WTC11 (cell line): Measurements from ENCODE around the gene PSMD12. TPM values are rescaled to one million over a fixed set of nuclear protein-coding genes. Genes with fewer than 3 reads are reported as not detected.

Experiments
- ATAC-seq: fragments of 200-7000 bp; cut with Tn5 transposase; 2 replicates; pipeline ENCODE4 v1.10.0; 2021; ENCODE audit warnings: mild to moderate bottlenecking, moderate library complexity
- CTCF ChIA-PET: fragments of 300-600 bp; sonication (Branson Sonifier 250); formaldehyde crosslinking; loops from one replicate; lab custom pipeline; 2021; ENCODE audit warnings: antibody characterized with exemption; lab: Charles Lee
- POLR2A ChIA-PET: fragments of 350-600 bp; sonication (Branson Sonifier 250); formaldehyde crosslinking; loops from one replicate; lab custom pipeline; 2021; ENCODE audit warnings: antibody characterized with exemption; lab: Charles Lee
- DNase-seq: peaks from one replicate; pipeline ENCODE4 v3.0.0; 2021; ENCODE audit warnings: low spot score
- H3K27ac Mint-ChIP-seq: 2 replicates; pipeline ENCODE4 v1.8.0; 2021; ENCODE audit warnings: mixed read lengths
- H3K27me3 Mint-ChIP-seq: 2 replicates; pipeline ENCODE4 v1.8.0; 2021; ENCODE audit warnings: low read depth, mild to moderate bottlenecking, moderate library complexity, mixed read lengths
- H3K36me3 Mint-ChIP-seq: 2 replicates; pipeline ENCODE4 v1.8.0; 2021; ENCODE audit warnings: mixed read lengths
- H3K4me1 Mint-ChIP-seq: 2 replicates; pipeline ENCODE4 v1.8.0; 2022; ENCODE audit warnings: mixed read lengths
- H3K4me3 Mint-ChIP-seq: 2 replicates; pipeline ENCODE4 v1.8.0; 2021; ENCODE audit warnings: mild to moderate bottlenecking, moderate library complexity, mixed read lengths
- H3K9me3 Mint-ChIP-seq: 2 replicates; pipeline ENCODE4 v1.8.0; 2021; ENCODE audit warnings: mixed read lengths
- ATF2 ChIP-seq: sonication (generic); formaldehyde crosslinking; IDR thresholded peaks from 2 replicates; pipeline ENCODE4 v1.8.1; 2022; ENCODE audit warnings: low read depth, missing genetic modification reagents, borderline replicate concordance
- CBFB ChIP-seq: sonication (generic); formaldehyde crosslinking; IDR thresholded peaks from 2 replicates; pipeline ENCODE4 v1.8.1; 2022; ENCODE audit warnings: mild to moderate bottlenecking, low read depth, missing genetic modification reagents
- ELF4 ChIP-seq: sonication (generic); formaldehyde crosslinking; IDR thresholded peaks from 2 replicates; pipeline ENCODE4 v1.8.1; 2022; ENCODE audit warnings: low read depth, mild to moderate bottlenecking, moderate library complexity, missing genetic modification reagents
- GABPB1 ChIP-seq: sonication (generic); formaldehyde crosslinking; IDR thresholded peaks from 2 replicates; pipeline ENCODE4 v1.8.1; 2023; ENCODE audit warnings: mild to moderate bottlenecking, missing genetic modification reagents
- GTF2I ChIP-seq: fragments of 250-450 bp; sonication (Bioruptor Pico); conservative IDR thresholded peaks from 2 replicates; pipeline ENCODE4 v1.4.0; 2021; ENCODE audit warnings: mild to moderate bottlenecking
- HMGXB4 ChIP-seq: sonication (generic); formaldehyde crosslinking; IDR thresholded peaks from 2 replicates; pipeline ENCODE4 v1.8.1; 2023; ENCODE audit warnings: mild to moderate bottlenecking, moderate library complexity, missing genetic modification reagents
- KAT7 ChIP-seq: sonication (generic); formaldehyde crosslinking; IDR thresholded peaks from 2 replicates; pipeline ENCODE4 v1.8.1; 2023; ENCODE audit warnings: missing genetic modification reagents, mild to moderate bottlenecking, borderline replicate concordance
- MXD4 ChIP-seq: fragments of 250-450 bp; sonication (Bioruptor Pico); IDR thresholded peaks from 2 replicates; pipeline ENCODE4 v1.8.0; 2021; ENCODE audit warnings: mild to moderate bottlenecking, moderate library complexity, borderline replicate concordance
- MYBL2 ChIP-seq: sonication (generic); formaldehyde crosslinking; IDR thresholded peaks from 2 replicates; pipeline ENCODE4 v1.8.1; 2023; ENCODE audit warnings: mild to moderate bottlenecking, moderate library complexity, missing genetic modification reagents
- NFATC4 ChIP-seq: fragments of 250-450 bp; sonication (Bioruptor Pico); IDR thresholded peaks from 2 replicates; pipeline ENCODE4 v1.9.0; 2021; ENCODE audit warnings: mild to moderate bottlenecking
- PRDM15 ChIP-seq: sonication (generic); formaldehyde crosslinking; IDR thresholded peaks from 2 replicates; pipeline ENCODE4 v1.8.0; 2022; ENCODE audit warnings: missing genetic modification reagents
- PREB ChIP-seq: sonication (generic); formaldehyde crosslinking; IDR thresholded peaks from 2 replicates; pipeline ENCODE4 v1.8.1; 2022; ENCODE audit warnings: mild to moderate bottlenecking, missing genetic modification reagents, moderate library complexity, borderline replicate concordance
- PRRX2 ChIP-seq: fragments of 250-450 bp; sonication (Bioruptor Pico); IDR thresholded peaks from 2 replicates; pipeline ENCODE4 v1.8.0; 2021; ENCODE audit warnings: mild to moderate bottlenecking
- RORB ChIP-seq: fragments of 250-450 bp; sonication (Bioruptor Pico); IDR thresholded peaks from 2 replicates; pipeline ENCODE4 v1.9.0; 2021; ENCODE audit warnings: mild to moderate bottlenecking
- SMAD3 ChIP-seq: sonication (generic); formaldehyde crosslinking; IDR thresholded peaks from 2 replicates; pipeline ENCODE4 v1.8.0; 2022; ENCODE audit warnings: missing genetic modification reagents, mild to moderate bottlenecking, borderline replicate concordance
- SOX15 ChIP-seq: fragments of 250-450 bp; sonication (Bioruptor Pico); IDR thresholded peaks from 2 replicates; pipeline ENCODE4 v1.9.0; 2021; ENCODE audit warnings: mild to moderate bottlenecking
- TEAD4 ChIP-seq: sonication (generic); formaldehyde crosslinking; IDR thresholded peaks from 2 replicates; pipeline ENCODE4 v1.8.0; 2022; ENCODE audit warnings: mild to moderate bottlenecking, missing genetic modification reagents
- ZBTB43 ChIP-seq: sonication (generic); formaldehyde crosslinking; IDR thresholded peaks from 2 replicates; pipeline ENCODE4 v1.8.1; 2023; ENCODE audit warnings: mild to moderate bottlenecking, missing genetic modification reagents
- ZNF219 ChIP-seq: sonication (generic); formaldehyde crosslinking; IDR thresholded peaks from 2 replicates; pipeline ENCODE4 v1.8.0; 2023; ENCODE audit warnings: missing genetic modification reagents, mild to moderate bottlenecking, borderline replicate concordance
- ZNF317 ChIP-seq: sonication (generic); formaldehyde crosslinking; IDR thresholded peaks from 2 replicates; pipeline ENCODE4 v1.8.1; 2023; ENCODE audit warnings: low read depth, mild to moderate bottlenecking, moderate library complexity, missing genetic modification reagents, borderline replicate concordance
- total RNA-seq: library from RNA; stranded (reverse); gene quantifications from 3 replicates; pipeline ENCODE4 v1.2.3, GENCODE V29; 2021
- TF ChIP-seq, protein P1 (sequence below): sonication (generic); formaldehyde crosslinking; IDR thresholded peaks from 2 replicates; pipeline ENCODE4 v1.8.0; 2022; ENCODE audit warnings: mild to moderate bottlenecking, missing genetic modification reagents
- TF ChIP-seq, protein P2 (sequence below): sonication (generic); formaldehyde crosslinking; IDR thresholded peaks from 2 replicates; pipeline ENCODE4 v1.8.0; 2022; ENCODE audit warnings: mild to moderate bottlenecking, missing genetic modification reagents

PSMD12 gene
- total RNA-seq, 1 experiment from 2014 or later, result 66.9 TPM

DNA sequence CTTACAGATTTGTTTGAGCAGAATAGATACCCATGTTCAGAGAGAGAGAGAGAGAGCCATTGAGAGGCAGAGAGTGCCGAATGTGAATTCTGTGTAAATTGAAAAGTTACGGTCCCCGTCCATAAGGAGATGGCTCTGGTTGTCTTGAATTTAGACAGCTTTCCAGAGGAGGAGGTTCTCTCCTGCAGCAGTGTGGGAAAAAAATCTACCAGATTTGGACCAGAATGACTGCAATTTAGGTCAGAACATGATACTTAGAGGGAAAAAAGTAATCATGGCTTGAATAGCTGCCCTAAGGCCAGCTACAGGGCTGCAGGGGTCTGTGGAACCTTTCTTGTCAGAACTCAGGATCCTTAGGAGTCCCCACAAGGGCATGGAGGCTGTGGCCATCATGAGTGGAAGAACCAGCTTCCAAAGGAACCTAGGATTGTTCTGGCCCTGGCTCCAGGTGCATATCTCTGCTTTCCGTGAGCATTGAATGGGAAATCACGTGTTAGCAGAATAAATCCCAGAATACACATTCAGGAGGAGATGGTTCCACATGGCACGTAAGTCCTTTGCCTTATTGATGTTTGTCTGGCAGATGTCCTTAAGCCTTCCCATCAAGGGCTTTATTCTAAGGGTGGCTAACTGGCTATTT lies 23.7 kb upstream of the PSMD12 start:
- Mint-ChIP-seq H3K4me1 (peaks cover 29% of the 10 kb centered on the region), H3K27ac (no peak overlapping the region), H3K27me3 (no peaks in the 10 kb centered on the region), H3K9me3 (no peaks in the 10 kb centered on the region), H3K4me3 (no peak overlapping the region), H3K36me3 (peaks cover 12% of the 10 kb centered on the region)
- POLR2A ChIA-PET, result no interaction called here
- TF ChIP-seq, protein P1, sequence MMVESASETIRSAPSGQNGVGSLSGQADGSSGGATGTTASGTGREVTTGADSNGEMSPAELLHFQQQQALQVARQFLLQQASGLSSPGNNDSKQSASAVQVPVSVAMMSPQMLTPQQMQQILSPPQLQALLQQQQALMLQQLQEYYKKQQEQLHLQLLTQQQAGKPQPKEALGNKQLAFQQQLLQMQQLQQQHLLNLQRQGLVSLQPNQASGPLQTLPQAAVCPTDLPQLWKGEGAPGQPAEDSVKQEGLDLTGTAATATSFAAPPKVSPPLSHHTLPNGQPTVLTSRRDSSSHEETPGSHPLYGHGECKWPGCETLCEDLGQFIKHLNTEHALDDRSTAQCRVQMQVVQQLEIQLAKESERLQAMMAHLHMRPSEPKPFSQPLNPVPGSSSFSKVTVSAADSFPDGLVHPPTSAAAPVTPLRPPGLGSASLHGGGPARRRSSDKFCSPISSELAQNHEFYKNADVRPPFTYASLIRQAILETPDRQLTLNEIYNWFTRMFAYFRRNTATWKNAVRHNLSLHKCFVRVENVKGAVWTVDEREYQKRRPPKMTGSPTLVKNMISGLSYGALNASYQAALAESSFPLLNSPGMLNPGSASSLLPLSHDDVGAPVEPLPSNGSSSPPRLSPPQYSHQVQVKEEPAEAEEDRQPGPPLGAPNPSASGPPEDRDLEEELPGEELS (CRISPR knock-in tag), result no peak
- no peak for TF ChIP-seq NFATC4 (CRISPR knock-in tag)
- TF ChIP-seq, protein P2, sequence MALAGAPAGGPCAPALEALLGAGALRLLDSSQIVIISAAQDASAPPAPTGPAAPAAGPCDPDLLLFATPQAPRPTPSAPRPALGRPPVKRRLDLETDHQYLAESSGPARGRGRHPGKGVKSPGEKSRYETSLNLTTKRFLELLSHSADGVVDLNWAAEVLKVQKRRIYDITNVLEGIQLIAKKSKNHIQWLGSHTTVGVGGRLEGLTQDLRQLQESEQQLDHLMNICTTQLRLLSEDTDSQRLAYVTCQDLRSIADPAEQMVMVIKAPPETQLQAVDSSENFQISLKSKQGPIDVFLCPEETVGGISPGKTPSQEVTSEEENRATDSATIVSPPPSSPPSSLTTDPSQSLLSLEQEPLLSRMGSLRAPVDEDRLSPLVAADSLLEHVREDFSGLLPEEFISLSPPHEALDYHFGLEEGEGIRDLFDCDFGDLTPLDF (CRISPR knock-in tag), result no peak
- no peak for TF ChIP-seq PRDM15 (CRISPR knock-in tag)
- TF ChIP-seq PREB (CRISPR knock-in tag), result no peak
- no peak for TF ChIP-seq SMAD3 (CRISPR knock-in tag)
- no peak for TF ChIP-seq ATF2 (CRISPR knock-in tag)
- no peak for TF ChIP-seq SOX15 (CRISPR knock-in tag)
- TF ChIP-seq RORB (CRISPR knock-in tag), result no peak
- no peak for TF ChIP-seq ZNF317 (CRISPR knock-in tag)
- TF ChIP-seq MYBL2 (CRISPR knock-in tag), result no peak
- TF ChIP-seq HMGXB4 (CRISPR knock-in tag), result no peak
- CTCF ChIA-PET, result interaction anchor here (2.1 kb wide), 1 partner anchor 85 kb away, joined by 12 read pairs; no protein-coding TSS in a partner anchor
- ATAC-seq (no peak), DNase-seq (no peak)

GRCh38 chr17:67388986-67389385 lies 22.6 kb upstream of the PSMD12 start:
- DNase-seq (no peak), ATAC-seq (no peak)
- ChIA-PET POLR2A (no interaction called here), CTCF (interaction anchor here (1.0 to 2.8 kb wide), 3 partner anchors 10 to 86 kb away, joined by 3 to 14 read pairs (median 12); no protein-coding TSS in a partner anchor)
- Mint-ChIP-seq H3K36me3 (peaks cover 7% of the 10 kb centered on the region), H3K27me3 (no peaks in the 10 kb centered on the region), H3K4me3 (no peak overlapping the region), H3K9me3 (no peaks in the 10 kb centered on the region), H3K27ac (peak overlapping the region; percentile 41; the same call in 1 of the 2 replicates), H3K4me1 (peaks cover 29% of the 10 kb centered on the region)
- no peak for TF ChIP-seq MXD4 (CRISPR knock-in tag)
- TF ChIP-seq CBFB (CRISPR knock-in tag), result no peak
- no peak for TF ChIP-seq ZBTB43 (CRISPR knock-in tag)
- TF ChIP-seq TEAD4, result no peak
- TF ChIP-seq ELF4, result no peak
- TF ChIP-seq ZNF219 (CRISPR knock-in tag), result no peak
- no peak for TF ChIP-seq GTF2I
- no peak for TF ChIP-seq KAT7
- TF ChIP-seq GABPB1 (CRISPR knock-in tag), result no peak
- TF ChIP-seq PRRX2 (CRISPR knock-in tag), result no peak
